GM18517 (cell line): ENCODE results near the gene PTPRN.
"Not testable (repeated sequence)": the region's sequence is repeated elsewhere in the genome, so short reads cannot be mapped to it uniquely, and the experiment has no call there.

ENCODE experiments used
- ATAC-seq: cut with Tn5 transposase; IDR thresholded peaks from one replicate; pipeline ENCODE4 v1.9.1; 2021; ENCODE audit warnings: mild to moderate bottlenecking, moderate library complexity; ENCODE audit not compliant: unreplicated experiment

The PTPRN gene

DNA sequence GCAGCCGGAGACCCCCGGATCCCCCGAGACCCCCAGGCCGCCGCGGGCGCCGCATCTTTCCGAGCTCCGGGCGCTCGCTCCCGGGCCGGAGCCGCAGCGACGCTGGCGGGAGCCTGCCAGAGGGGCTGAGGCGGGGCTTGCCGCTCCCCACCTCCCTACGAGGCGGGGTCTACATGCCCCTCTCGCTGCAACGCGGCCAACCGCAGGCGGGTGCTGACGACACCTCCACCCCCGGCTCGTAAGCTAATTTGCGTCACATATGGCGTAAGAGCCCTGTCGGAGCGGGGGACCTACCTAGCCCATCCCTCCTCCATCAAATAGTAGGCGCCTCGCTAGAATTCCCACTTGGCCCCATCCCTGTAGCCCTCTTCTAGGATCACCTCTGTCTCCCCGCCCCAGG, at the start of gene PTPRN:
PTPRN (minus strand) TSS at position 124 of the 400 bp plus-strand sequence; CDS start at position 55, 69 bp downstream.
- no peak for ATAC-seq

DNA sequence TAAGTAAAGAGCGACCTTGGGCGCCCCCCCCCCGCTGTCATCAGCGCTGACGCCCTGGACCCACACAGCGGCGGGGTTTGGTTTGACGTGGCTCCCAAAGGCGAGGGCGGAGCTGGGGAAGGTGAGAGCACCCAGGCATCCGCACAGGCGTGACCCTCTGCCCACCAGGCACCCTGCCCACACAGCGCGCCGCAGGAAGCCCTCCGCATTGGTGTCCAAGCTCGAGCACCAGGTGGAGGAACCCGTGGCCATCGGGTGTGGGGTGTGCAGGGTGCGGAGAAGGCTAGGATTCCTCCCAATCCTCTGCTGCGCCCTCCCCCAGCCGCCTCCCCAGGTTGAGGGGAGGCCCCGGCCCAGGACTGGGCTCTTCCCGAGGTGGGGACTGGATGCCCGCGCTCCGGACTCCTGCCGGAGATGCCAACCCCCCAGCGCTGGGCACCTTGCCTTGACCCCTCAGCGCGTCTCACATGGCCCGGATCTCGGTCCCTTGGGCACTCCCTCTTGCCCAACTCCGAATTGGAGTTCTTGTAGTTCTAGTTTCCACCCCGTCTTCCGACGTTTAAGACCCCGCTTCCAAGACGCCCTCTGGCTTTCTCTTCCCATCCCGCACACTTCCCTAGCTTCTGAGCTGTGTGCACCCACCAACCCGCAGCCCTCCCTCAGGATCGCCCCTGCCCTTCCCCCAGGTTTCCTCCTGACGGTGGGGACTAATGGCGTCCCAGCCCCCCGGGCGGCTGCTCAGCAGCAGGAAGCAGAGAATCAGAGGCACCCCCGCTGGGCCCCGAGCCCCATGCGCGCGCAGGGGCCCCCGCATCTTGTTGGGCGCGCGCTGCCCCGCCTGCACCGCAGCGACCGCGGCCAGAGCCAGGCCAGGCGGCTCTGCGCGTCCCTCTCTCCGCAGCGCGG, 49.2 kb upstream of the PTPRN start:
- no peak for ATAC-seq

DNA sequence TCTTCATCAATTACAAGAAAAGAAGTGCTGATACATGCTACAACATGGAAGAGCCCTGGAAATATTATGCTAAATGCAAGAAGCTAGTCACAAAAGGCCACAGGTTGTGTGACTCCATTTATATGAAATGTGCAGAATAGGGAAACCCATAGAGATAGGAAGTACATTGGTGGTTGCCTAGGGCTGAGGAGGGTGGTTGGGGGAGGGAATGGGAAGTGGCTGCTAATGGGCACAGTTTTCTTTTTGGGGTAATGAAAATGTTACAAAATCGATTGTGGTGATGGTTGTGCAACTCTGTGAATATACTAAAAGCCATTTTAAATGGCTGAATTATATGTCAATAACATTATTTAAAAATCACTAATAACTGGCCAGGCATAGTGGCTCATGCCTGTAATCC, 47.6 kb upstream of the PTPRN start:
- no peak for ATAC-seq

DNA sequence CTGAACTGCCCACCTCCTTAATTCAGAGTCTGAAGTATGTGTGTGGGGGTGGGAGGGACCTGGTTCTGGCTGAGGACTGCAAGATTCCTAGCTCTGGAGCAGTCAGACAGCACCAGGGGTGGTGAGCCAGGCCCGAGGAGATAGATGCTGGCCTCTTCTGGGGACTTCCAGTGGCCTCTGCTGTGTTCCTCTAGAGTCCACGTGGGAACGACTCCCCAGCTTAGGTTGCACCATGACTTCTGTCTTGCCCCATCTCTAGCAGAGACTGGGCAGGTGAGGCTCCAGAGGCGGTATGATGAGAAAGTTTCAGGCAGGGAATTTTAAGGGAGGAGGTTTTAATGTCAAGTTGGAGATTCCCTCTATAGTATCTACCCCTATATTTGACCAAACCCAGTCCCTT, 45.4 kb upstream of the PTPRN start:
- no peak for ATAC-seq

DNA sequence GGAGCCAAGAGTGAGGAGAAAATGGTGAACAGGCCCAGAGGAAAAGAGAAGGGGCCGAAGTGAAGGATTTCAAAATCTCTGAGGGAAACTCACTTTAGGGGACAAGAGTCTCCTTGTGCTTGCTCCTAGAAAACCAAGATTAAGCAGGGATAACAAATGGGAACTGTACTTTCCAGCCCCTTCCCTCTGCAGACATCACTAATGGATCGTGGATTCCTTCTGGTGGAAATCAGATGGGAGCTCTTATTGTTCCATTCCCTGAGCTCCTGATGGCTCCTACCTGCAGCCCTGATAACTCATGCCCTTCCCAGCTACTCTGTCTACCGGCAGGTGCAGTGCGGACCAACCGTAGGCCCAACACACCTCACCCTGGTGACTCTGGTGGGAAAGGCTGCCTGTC, 43.9 kb upstream of the PTPRN start:
- no peak for ATAC-seq

DNA sequence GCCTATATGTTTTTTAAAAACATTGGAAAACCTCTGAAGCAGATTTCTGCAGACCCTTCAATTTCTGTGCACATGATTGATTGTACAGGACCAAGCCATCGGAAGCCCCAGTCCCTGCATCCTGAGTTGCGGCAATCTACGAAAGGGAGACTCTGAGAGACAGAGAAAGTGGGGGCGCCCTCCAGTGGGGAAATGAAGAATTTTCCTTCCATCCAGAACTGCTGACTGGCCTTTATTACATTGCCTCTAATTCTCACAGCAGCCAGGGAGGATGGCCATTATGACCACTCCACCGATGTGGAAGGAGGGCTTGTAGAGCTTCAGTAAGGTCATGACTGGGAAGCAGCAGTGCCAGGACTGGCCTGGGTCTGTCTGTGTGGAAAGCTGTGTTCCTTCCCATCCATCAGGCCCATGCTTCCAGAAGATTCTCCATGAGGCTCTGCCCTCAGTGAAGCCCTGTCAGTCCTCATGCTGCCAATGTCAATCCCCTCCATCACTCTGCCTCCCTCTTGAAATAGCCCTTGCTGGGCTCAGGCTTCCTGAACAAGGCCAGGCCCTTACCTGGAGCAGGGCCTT, 43.3 kb upstream of the PTPRN start:
- no peak for ATAC-seq

DNA sequence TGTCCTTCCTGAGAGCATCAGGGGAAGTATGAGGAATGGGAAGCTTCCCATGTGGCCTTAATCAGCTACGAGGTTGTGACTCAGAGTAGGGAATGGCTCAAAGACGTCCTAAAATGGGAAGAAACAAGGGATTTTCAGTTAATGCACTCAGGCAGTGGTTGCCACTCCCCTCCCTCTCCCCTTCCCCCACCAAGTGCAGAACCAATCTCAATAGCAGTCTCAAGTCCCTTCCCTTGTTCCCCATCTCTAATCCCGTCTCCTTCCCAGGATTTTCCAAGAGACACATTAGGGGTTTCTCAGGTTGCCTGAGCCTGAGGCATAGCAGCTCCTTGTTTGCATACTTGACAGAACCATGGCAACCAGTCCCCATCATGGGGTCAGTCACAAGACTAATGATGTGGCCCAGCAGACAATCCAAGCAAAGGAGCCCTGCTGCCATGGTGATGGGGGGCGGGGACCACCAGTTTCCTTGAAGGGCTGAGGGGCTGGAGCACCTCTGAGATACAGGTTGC, 41.6 kb upstream of the PTPRN start:
- no peak for ATAC-seq

DNA sequence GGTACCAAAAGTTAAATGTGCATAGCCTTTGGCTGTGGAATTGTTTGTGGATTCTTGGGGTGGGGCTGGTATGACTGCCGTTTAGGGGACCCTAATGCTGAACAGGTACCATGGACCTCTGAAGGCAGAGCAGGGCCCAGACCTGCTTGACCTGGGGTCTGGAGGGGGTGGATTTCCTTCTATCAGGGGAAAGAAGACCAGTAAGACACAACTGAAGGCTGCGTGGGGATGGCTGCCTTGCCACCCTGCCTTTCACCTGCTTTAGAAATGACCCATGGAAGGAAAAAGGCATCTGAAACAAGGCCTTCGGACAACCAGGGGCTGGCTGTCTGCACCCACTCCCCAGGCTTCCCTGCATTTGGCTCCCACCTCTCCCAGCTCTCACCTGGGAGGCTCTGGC, 41.0 kb upstream of the PTPRN start:
- no peak for ATAC-seq

DNA sequence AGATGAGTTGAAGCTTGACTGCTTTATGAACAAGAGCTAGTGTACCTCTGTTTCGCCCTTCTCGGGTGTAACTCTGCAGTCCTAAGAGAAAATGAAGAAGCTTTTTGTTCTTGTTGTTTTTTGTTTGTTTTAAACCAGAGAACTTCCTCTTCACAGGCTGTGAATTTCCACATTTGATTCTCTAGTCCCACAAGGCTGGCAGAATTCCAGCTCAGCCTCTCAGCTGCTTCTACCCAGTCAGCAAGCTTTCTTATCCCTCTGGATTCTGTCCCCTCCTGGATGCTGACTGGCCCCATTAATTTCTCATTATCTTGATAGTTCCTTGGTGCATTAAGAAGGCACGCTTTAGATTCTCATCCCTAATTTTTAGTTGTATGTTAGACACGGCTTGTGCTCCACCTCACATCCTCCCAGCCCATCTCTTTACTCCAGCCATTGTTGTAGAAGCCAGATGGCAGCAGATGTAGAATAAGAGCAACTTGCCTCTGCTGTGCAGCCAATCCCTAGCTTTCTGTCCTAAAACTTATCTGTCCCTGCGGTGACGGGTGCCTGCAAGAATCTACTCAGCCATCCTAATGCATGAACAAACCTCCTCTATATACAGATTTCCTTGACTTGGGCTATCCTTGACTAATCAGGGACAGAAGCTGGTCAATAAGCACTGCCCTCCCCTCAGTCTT, 35.7 kb upstream of the PTPRN start:
- no peak for ATAC-seq

DNA sequence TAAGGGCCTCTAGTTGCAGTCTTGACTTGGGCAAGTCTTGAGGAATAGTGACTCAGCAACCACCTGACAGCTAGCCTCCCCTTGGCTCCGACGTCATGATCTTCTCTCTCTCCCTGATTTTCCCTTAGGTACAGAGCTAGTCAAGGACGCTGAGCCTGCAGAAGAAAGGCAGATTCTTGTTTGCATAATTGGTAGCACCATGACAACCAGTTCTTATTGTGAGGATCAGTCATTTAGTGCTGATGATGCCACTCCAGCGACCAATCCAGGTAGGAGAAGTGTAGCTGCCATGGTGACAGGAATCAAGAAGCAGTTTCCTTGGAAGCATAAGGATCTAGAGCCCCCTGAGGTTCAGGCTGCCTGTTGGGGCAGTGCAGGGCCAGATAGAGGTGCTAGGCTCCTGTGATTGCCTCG, 26.2 kb upstream of the PTPRN start:
- no peak for ATAC-seq

DNA sequence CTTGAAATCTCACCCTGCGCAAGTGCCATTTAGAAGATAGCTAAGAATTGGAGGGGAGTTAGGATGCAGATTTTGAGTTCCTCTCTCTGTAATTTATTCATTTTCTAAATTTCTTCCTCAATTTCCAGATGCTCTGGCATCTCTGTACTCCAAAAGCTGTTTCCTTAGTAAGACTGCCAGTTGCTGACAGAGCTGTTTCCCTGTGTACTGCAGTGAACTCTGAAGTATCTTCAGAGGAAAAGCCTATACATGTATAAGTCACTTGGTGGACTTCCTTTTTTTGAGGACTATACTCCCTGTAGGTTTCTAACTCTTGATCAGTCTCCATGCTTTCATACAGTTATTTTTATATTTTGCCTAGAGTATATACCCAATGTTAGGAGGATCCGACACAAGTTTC, 24.9 kb upstream of the PTPRN start:
- no peak for ATAC-seq

DNA sequence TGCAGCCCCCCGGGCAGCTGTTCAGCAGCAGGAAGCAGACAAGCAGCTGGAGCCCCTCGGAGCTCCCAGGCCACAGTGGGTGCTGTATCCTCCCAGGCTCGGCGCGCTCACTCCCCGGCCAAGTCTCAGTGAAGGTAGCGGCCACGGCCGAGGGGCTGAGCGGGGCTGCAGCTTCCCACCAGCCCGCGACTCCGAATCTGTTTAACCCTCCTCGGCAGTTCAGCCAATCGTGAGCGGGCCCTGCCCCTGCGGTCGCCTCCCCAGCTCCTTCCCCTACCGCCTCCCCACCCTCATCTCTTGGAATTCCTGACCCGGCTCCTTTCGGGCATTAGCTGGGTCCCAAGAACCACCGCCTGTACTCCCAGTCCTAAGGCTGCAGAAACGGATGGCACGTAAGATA, 23.3 kb upstream of the PTPRN start, which contains the start of gene RESP18:
RESP18 (minus strand) TSS at position 203 of the 400 bp plus-strand sequence.
- no peak for ATAC-seq

DNA sequence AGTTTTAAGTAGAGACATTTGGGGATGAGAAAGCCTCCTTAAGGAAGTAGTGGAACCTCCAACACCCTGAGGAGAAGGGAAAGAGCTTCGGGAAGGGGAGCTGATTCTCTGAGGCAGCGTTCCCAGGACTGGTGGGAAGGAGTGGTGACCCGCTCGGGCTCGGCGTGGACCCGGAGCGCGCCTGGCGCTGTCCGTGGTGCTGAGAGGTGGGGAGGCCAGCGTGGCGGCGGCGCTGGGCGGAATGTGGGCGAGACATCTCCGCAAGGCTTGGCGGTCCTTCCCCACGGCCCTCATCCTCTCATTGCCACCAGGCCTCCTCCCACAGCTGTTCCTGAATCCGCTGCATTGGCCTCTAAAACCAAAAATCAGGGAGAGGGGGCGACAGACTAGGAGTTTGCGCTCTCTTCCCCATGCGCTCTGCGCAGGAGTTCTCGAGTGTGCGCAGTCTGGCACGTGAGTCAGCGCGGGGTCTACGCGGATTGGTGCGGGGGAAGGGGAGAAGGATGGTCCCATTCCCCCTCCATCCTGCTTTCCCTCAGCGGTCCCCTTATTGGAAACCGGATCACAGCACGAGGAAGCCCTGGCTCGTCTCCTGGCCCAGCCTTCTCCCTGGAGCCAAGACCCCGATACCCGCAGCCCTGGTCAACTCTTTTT, 22.5 kb upstream of the PTPRN start:
- ATAC-seq = no peak

DNA sequence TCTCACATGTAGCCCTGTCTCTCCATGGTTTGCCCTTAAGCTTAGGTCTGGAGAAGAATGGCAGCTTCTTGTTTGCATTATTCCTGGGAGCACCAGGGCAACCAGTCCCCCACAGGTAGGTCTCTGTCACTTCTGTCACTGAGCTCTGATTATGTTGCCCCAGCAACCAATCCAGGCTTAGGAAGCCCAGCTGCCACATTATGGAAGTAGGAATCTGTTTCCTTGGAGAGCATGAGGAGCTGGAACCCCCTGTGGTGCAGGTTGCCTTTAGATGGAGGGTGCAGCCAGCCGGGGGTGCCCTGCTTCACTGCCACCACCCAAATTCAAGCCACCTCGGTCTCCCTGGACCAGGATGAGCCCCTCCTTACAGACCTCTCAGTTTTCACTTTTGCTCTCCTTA, 18.5 kb upstream of the PTPRN start:
- no peak for ATAC-seq

DNA sequence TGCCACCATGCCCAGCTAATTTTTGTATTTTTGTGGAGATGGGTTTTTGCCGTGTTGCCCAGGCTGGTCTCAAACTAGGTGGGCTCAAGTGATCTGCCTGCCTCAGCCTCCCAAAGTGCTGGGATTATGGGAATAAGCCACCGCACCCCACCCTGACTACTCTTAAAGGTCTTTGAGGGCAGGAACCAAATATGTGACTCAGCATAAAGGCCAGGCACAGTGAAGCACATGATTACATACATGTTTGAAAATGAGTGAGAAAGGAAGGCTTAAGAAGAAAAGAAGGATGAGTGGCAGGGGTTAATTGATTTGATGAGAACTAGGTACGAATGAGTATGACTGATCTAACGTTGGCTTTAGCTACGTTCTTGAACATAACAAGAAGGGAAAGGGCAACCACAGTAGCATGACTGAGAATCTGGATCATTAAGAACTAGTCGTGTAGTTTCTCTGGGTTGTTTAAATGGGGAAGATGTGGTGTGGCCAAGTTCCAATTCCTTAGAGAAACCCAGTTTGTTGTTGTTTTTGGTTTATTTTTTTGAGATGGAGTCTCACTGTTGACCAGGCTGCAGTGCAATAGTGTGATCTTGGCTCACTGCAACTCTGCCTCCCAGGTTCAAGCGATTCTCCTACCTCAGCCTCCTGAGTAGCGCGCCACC, 16.6 kb upstream of the PTPRN start:
- ATAC-seq = no peak

DNA sequence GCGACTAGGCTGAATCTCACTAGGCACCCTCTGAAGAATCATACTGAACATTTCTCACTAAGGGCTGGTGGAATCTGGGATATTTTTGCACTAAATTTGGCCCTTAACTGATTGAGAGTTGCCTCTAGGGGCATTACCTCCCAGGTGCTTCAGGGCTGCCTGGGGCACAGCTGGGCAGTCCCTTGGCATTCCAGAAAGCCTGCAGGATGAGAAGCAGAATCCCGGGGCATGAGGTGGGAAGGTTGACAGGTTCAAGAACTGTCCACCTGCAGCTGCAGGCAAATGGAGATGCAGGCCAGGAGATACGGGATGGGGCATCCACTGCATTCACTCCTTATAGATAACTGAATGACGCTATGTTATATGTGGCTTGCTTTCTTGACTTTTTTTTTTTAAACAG, 15.9 kb upstream of the PTPRN start:
- ATAC-seq = no peak

DNA sequence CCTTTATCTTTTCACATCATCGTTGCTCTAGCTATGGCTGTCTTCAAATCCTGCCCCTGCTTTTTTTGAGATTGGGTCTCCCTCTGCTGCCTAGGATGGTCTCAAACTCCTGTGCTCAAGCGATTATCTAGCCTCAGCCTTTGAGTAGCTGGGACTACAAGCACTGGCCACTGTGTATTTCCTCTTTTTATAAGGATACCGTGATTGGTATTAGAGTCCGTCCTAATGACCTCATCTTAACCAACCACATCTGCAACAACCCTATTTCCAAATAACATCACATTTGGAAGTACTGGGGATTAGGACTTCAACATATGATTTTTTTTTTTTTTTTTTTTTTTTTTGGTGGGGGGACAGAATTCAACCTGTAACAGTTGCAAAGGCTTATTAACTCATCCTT, 14.2 kb upstream of the PTPRN start:
- no peak for ATAC-seq

DNA sequence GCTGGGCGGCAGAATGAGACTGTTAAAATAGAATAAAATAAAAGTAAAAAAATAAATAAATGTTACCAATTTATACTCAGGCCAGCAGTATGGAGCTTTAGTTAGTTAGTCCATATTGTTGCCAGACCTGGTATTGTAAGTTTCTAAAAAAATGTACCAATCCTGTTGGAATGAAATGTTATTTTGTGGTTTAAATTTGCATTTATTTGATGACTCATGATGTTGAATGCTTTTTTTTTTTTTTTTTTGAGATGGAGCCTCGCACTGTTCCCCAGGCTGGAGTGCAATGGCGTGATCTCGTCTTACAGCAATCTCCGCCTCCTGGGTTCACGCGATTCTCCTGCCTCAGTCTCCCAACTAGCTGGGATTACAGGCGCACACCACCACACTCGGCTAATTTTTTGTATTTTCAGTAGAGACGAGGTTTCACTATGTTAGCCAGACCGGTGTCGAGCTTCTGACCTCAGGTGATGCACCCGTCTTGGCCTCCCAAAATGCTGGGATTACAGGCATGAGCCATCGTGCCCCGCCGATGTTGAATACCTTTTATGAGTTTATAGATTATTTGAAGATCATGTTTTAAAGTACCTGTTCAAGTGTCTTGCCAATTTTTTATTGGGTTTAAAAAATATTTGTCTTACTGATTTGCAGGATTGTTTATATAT, 5.7 kb upstream of the PTPRN start:
- ATAC-seq = no peak

DNA sequence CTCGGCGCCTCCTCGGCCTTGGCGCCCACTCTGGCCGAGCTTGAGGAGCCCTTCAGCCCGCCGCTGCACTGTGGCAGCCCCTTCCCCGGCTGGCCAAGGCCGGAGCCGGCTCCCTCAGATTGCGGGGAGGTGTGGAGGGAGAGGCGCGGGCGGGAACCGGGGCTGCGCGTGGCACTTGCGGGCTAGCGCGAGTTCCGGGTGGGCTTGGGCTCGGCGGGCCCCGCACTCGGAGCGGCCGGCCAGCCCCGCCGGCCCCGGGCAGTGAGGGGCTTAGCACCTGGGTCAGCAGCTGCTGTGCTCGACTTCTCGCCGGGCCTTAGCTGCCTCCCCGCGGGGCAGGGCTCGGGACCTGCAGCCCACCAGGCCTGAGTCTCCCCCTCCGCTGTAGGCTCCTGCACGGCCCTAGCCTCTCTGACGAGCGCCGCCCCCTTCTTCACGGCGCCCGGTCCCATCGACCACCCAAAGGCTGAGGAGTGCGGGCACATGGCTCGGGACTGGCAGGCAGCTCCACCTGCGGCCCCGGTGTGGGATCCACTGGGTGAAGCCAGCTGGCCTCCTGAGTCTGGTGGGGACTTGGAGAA, 3.6 kb upstream of the PTPRN start:
- not testable (repeated sequence) for ATAC-seq
